Activated CD4-positive, alpha-beta memory T cell treated with anti-CD3 and anti-CD28 coated beads, Interleukin-2, amount 10 ng/mL, durations not matched to agents 7 days and 5 days (primary cell): Measurements from ENCODE around the gene ITGB1BP2. TPM values are rescaled to one million over a fixed set of nuclear protein-coding genes. Genes with fewer than 3 reads are reported as not detected.
"Not testable (repeated sequence)": the region's sequence is repeated elsewhere in the genome, so short reads cannot be mapped to it uniquely, and the experiment has no call there.

Experiments used
- CTCF ChIA-PET: fragments of 350-600 bp; sonication (Branson Sonifier 250); formaldehyde crosslinking; loops from one replicate; lab custom pipeline; 2021; ENCODE audit warnings: antibody characterized with exemption, inconsistent platforms; lab: Charles Lee
- POLR2A ChIA-PET: fragments of 350-600 bp; sonication (Branson Sonifier 250); formaldehyde crosslinking; loops from one replicate; lab custom pipeline; 2021; ENCODE audit warnings: antibody characterized with exemption; lab: Charles Lee
- DNase-seq: peaks from one replicate; pipeline ENCODE4 v3.0.0-alpha.2; 2020
- H3K27ac Mint-ChIP-seq: one replicate; pipeline ENCODE4 v1.8.0; 2021; ENCODE audit warnings: mild to moderate bottlenecking, mixed read lengths
- H3K27me3 Mint-ChIP-seq: one replicate; pipeline ENCODE4 v1.8.0; 2021; ENCODE audit warnings: mixed read lengths
- H3K36me3 Mint-ChIP-seq: one replicate; pipeline ENCODE4 v1.8.0; 2021; ENCODE audit warnings: low read depth, mixed read lengths
- H3K4me1 Mint-ChIP-seq: one replicate; pipeline ENCODE4 v1.8.0; 2021; ENCODE audit warnings: mixed read lengths
- H3K4me3 Mint-ChIP-seq: one replicate; pipeline ENCODE4 v1.8.0; 2021; ENCODE audit warnings: mild to moderate bottlenecking, mixed read lengths
- H3K9me3 Mint-ChIP-seq: one replicate; pipeline ENCODE4 v1.8.0; 2021; ENCODE audit warnings: mixed read lengths
- total RNA-seq, 2 experiments: library from RNA; stranded (reverse); gene quantifications; one replicate each; pipeline ENCODE4 v1.2.3, GENCODE V29; 2021

Gene ITGB1BP2
- total RNA-seq, 2 experiments from 2014 or later: 2.9 to 4.4 TPM

DNA sequence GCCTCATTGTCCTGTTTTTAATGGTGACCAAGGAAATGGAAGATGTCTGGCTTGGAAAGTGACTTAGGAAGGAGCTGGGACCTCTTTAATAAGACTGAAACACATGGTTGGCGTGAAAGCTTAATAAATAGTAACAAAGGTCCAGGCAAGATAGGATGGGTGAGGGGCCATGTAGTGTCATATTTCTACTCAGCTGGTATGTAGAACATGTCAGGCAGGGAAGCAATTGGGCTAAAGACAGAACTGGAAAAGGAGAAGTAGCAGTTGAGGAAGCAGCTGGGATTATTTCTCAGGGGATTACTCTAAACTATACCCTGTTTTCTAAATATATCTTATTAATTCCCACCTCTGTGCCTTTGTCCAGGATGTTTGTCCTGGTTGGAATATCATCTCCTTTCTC is 18.6 kb downstream of the ITGB1BP2 start:
- ChIA-PET CTCF (interaction anchor here (0.7 kb wide), 1 partner anchor 46 kb away, joined by 6 read pairs; the partner anchor contains the start of gene TAF1), POLR2A (interaction anchor here (0.6 kb wide), 1 partner anchor 33 kb away, joined by 3 read pairs; no protein-coding TSS in a partner anchor)
- no peak for DNase-seq
- Mint-ChIP-seq H3K27ac (no peak overlapping the region), H3K4me1 (no peaks in the 10 kb centered on the region), H3K9me3 (no peaks in the 10 kb centered on the region), H3K36me3 (peaks cover 19% of the 10 kb centered on the region), H3K27me3 (no peaks in the 10 kb centered on the region), H3K4me3 (no peak overlapping the region)

DNA sequence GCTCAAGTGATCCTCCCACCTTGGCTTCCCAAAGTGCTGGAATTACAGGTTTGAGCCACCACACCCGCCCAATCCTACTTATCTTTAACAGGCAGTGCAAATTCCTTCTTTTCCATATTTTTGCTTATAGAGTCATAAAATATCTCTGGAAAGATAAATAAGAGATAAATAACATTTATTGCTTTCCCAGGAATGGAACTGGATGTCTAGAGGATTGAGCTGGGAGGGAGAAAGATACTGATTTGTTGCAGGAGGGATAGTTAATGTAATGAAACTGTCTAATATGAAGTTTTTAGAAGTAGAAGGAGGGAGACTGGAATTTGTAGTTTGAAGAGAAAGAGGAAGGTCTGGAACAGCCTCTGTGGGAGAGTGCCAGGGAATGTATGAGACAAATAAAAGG is 20.2 kb downstream of the ITGB1BP2 start:
- CTCF ChIA-PET: no interaction called here

DNA sequence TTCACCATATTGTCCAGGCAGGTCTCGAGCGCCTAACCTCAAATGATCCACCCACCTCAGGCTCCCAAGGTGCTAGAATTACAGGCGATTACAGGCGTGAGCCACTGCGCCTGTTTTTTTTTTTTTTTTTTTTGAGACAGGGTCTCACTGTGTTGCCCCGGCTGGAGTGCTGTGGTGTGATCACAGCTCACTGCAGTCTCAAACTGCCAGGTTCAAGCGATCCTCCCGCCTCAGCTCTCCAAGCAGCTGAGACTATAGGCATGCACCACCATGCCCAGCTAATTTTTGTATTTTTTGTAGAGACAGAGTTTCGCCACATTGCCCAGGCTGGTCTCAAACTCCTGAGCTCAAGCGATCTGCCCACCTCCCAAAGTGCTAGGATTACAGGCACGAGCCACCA is 22.9 kb downstream of the ITGB1BP2 start:
- H3K27ac Mint-ChIP-seq, H3K4me1 Mint-ChIP-seq, CTCF ChIA-PET, H3K27me3 Mint-ChIP-seq, H3K9me3 Mint-ChIP-seq, H3K4me3 Mint-ChIP-seq, POLR2A ChIA-PET, DNase-seq: not testable (repeated sequence)
- peaks cover 30% of the 10 kb centered on the region for H3K36me3 Mint-ChIP-seq

More for the DNA sequence above, 20.2 kb downstream of the ITGB1BP2 start:
- Mint-ChIP-seq H3K27ac (no peak overlapping the region), H3K4me3 (no peak overlapping the region), H3K4me1 (no peaks in the 10 kb centered on the region), H3K9me3 (peaks cover 2% of the 10 kb centered on the region), H3K27me3 (no peaks in the 10 kb centered on the region), H3K36me3 (peaks cover 21% of the 10 kb centered on the region)
- no peak for DNase-seq
- POLR2A ChIA-PET: no interaction called here

DNA sequence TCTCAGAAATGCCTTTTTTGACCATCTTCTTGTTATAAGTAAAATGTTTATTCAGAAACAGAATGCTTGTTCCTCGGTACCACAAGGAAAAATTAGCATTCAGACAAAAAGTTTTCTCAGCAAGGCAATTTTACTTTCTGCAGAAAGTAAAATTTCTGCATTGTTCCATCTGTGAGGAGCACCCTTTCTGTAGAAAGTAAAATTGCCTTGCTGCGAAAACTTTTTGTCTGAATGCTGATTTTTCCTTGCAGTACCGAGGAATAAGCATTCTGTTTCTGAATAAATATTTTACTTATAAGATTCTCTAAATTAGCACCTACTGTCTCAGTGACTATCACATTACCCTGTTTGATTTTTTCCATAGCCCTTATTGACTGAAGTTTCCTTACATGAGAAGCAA is 24.8 kb downstream of the ITGB1BP2 start:
- Mint-ChIP-seq H3K4me3 (no peak overlapping the region), H3K27me3 (no peaks in the 10 kb centered on the region), H3K9me3 (peaks cover 4% of the 10 kb centered on the region), H3K36me3 (peaks cover 26% of the 10 kb centered on the region), H3K27ac (no peak overlapping the region), H3K4me1 (no peaks in the 10 kb centered on the region)
- ChIA-PET POLR2A (no interaction called here), CTCF (no interaction called here)
- no peak for DNase-seq

DNA sequence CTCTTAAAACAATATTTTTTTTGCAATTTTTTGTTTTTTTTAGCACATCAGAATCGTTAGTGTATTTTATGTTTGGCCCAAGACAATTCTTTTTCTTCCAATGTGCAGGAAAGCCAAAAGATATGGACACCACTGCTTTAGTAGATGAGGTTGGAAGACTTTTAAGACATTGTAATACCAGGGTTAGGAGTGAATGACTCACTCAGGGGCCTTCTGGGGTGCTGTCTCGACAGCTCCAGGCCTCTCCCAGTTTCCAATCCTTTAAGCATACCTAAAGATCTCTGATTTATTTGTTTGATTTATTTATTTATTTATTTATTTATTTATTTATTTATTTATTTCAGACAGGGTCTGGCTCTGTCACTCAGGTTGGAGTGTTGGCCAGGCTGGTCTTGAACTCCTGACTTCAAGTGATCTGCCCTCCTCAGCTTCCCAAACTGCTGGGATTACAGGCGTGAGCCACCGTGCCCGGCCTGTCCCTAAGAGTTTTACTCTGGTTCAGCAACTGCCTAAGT is 47.7 kb downstream of the ITGB1BP2 start:
- H3K27ac Mint-ChIP-seq, H3K4me1 Mint-ChIP-seq, CTCF ChIA-PET, H3K27me3 Mint-ChIP-seq, H3K9me3 Mint-ChIP-seq, H3K4me3 Mint-ChIP-seq, DNase-seq, POLR2A ChIA-PET, H3K36me3 Mint-ChIP-seq: not testable (repeated sequence)

DNA sequence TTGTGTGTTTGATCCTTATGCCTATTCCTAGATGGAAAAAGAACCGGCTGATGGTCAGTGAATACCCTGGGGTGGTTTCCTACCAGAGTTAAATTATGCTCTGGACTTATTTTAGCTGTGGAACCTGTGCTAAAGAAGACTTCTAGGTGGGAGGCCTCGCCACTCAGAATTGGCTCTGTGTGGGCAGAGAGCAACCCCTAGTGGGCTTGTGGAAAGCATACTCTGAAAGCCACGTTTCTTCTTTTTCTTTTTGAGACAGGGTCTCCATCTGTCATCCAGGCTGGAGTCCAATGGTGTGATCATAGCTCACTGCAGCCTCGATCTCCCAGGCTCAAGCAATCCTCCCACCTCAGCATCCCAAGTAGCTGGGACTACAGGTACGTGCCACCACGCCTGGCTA is 48.3 kb downstream of the ITGB1BP2 start:
- CTCF ChIA-PET, POLR2A ChIA-PET: not testable (repeated sequence)

DNA sequence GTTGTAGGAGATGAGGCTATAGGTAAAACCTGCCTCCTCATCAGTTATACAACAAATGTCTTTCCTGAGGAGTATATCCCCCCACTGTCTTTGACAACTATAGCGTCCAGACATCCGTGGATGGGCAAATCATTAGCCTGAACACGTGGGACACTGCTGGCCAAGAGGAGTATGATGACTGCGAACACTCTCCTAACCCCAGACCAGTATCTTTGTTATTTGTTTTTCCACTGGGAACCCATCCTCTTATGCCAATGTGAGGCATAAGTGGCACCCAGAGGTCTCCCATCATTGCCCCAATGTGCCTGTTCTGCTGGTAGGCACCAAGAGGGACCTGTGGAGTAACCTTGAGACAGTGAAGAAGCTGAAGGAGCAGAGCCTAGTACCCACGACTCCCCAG is 50.9 kb downstream of the ITGB1BP2 start:
- H3K4me3 Mint-ChIP-seq, H3K27ac Mint-ChIP-seq, H3K27me3 Mint-ChIP-seq, DNase-seq, H3K4me1 Mint-ChIP-seq, H3K36me3 Mint-ChIP-seq, H3K9me3 Mint-ChIP-seq: not testable (repeated sequence)
- POLR2A ChIA-PET: interaction anchor here (0.8 to 1.6 kb wide), 2 partner anchors 13 to 284 kb away, joined by 3 to 7 read pairs; partner anchors contain the start of genes SNX12 and TAF1
- CTCF ChIA-PET: interaction anchor here (0.6 kb wide), 1 partner anchor 155 kb away, joined by 3 read pairs; no protein-coding TSS in a partner anchor

More for the DNA sequence above, 48.3 kb downstream of the ITGB1BP2 start:
- not testable (repeated sequence) for DNase-seq, H3K27ac Mint-ChIP-seq, H3K4me3 Mint-ChIP-seq, H3K27me3 Mint-ChIP-seq, H3K4me1 Mint-ChIP-seq, H3K9me3 Mint-ChIP-seq, H3K36me3 Mint-ChIP-seq

Other genes starting within 250 kb of the ITGB1BP2 start
- 10 to 100 TPM; 43.2 to 43.5 TPM for gene SNX12, start 233.4 kb upstream of the ITGB1BP2 start, total RNA-seq
- 10 to 100 TPM; 18.4 to 20.4 TPM for gene FOXO4, start 205.9 kb upstream of the ITGB1BP2 start, total RNA-seq
- gene CXorf65, start 195.0 kb upstream of the ITGB1BP2 start, total RNA-seq: 10 to 100 TPM; 26.4 to 29.9 TPM
- gene IL2RG, start 190.2 kb upstream of the ITGB1BP2 start, total RNA-seq: 100 to 1,000 TPM; 633 to 637 TPM
- 10 to 100 TPM; 56.5 to 61.3 TPM for gene MED12, start 183.2 kb upstream of the ITGB1BP2 start, total RNA-seq
- 1 to 10 TPM in 1 of 2 experiments, under 1 TPM in 1; 0.90 to 1.2 TPM for gene NLGN3, start 156.9 kb upstream of the ITGB1BP2 start, total RNA-seq
- not detected for gene GJB1, start 78.5 kb upstream of the ITGB1BP2 start, total RNA-seq
- 10 to 100 TPM; 21.5 to 22.2 TPM for gene ZMYM3, start 47.6 kb upstream of the ITGB1BP2 start, total RNA-seq
- 100 to 1,000 TPM; 376 to 400 TPM for gene NONO, start 18.1 kb upstream of the ITGB1BP2 start, total RNA-seq
- 10 to 100 TPM; 29.0 to 33.0 TPM for gene TAF1, start 64.6 kb downstream of the ITGB1BP2 start, total RNA-seq
- gene OGT, start 231.4 kb downstream of the ITGB1BP2 start, total RNA-seq: 100 to 1,000 TPM; 360 to 382 TPM